ENCODE results near the gene CARS2.
"Not testable (repeated sequence)": the region's sequence is repeated elsewhere in the genome, so short reads cannot be mapped to it uniquely, and the experiment has no call there.

The CARS2 gene

GRCh38 chr13:110705826-110706569, at the start of gene CARS2:
Gene CARS2, minus strand, starts transcription at chr13:110706116. Its CDS starts 23 bp downstream, at chr13:110706093.
- no peaks in the 10 kb centered on the region for H3K27me3 ChIP-seq (replicated peaks; ENCODE audit: control insufficient read depth, insufficient read depth, low read length)
- DNase-seq (ENCODE audit: low read depth): peak; percentile 98

GRCh38 chr13:110748271-110748670, 42.4 kb upstream of the CARS2 start:
- H3K9ac ChIP-seq (ENCODE audit: low read length): no peak overlapping the region
- DNase-seq (ENCODE audit: low read depth): no peak
- peaks cover 22% of the 10 kb centered on the region for H3K9me3 ChIP-seq (ENCODE audit: control insufficient read depth, low read length)
- H3K4me3 ChIP-seq (ENCODE audit: low read length): no peak overlapping the region
- no peaks in the 10 kb centered on the region for H3K27me3 ChIP-seq (replicated peaks; ENCODE audit: control insufficient read depth, insufficient read depth, low read length)
- no peaks in the 10 kb centered on the region for H3K36me3 ChIP-seq (ENCODE audit: control insufficient read depth, insufficient read depth, low read length, severe bottlenecking)
- no peaks in the 10 kb centered on the region for H3K4me1 ChIP-seq (ENCODE audit: control insufficient read depth, insufficient read depth, low read length)

More at GRCh38 chr13:110705826-110706569, at the start of gene CARS2:
- Histone ChIP-seq H3K36me3 (ENCODE audit: control insufficient read depth, insufficient read depth, low read length, severe bottlenecking) (peaks cover 10% of the 10 kb centered on the region), H3K9me3 (ENCODE audit: control insufficient read depth, low read length) (no peaks in the 10 kb centered on the region), H3K4me1 (ENCODE audit: control insufficient read depth, insufficient read depth, low read length) (peaks cover 42% of the 10 kb centered on the region), H3K9ac (ENCODE audit: low read length) (peak within 1 kb of the TSS; percentile 93), H3K4me3 (ENCODE audit: low read length) (peak within 1 kb of the TSS; percentile 91)

GRCh38 chr13:110746438-110746837, 40.5 kb upstream of the CARS2 start:
- Histone ChIP-seq H3K36me3 (ENCODE audit: control insufficient read depth, insufficient read depth, low read length, severe bottlenecking) (no peaks in the 10 kb centered on the region), H3K4me3 (ENCODE audit: low read length) (no peak overlapping the region), H3K4me1 (ENCODE audit: control insufficient read depth, insufficient read depth, low read length) (peaks cover 2% of the 10 kb centered on the region), H3K9ac (ENCODE audit: low read length) (no peak overlapping the region), H3K27me3 (replicated peaks; ENCODE audit: control insufficient read depth, insufficient read depth, low read length) (no peaks in the 10 kb centered on the region), H3K9me3 (ENCODE audit: control insufficient read depth, low read length) (peaks cover 19% of the 10 kb centered on the region)
- peak; percentile 37 for DNase-seq (ENCODE audit: low read depth)

DNA sequence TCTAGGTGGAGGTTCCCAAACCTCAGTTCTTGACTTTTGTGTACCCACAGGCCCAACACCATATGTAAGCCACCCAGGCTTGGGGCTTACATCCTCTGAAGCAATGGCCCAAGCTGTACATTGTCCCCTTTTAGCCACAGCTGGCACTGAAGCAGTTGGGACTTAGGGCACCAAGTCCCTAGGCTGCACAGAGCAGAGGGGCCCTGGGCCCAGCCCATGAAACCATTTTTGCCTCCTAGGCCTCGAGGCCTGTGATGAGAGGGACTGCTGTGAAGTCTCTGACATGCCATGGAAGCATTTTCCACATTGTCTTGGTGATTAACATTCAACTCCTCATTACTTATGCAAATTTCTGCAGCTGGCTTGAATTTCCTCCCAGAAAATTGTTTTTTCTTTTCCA, 37.8 kb upstream of the CARS2 start:
- no peak overlapping the region for H3K9ac ChIP-seq (ENCODE audit: low read length)
- H3K4me1 ChIP-seq (ENCODE audit: control insufficient read depth, insufficient read depth, low read length): peaks cover 7% of the 10 kb centered on the region
- H3K9me3 ChIP-seq (ENCODE audit: control insufficient read depth, low read length): peaks cover 10% of the 10 kb centered on the region
- H3K36me3 ChIP-seq (ENCODE audit: control insufficient read depth, insufficient read depth, low read length, severe bottlenecking): no peaks in the 10 kb centered on the region
- no peak overlapping the region for H3K4me3 ChIP-seq (ENCODE audit: low read length)
- H3K27me3 ChIP-seq (replicated peaks; ENCODE audit: control insufficient read depth, insufficient read depth, low read length): no peaks in the 10 kb centered on the region
- DNase-seq (ENCODE audit: low read depth): no peak

GRCh38 chr13:110737555-110737954, 31.6 kb upstream of the CARS2 start:
- H3K4me1 ChIP-seq (ENCODE audit: control insufficient read depth, insufficient read depth, low read length): peaks cover 7% of the 10 kb centered on the region
- no peaks in the 10 kb centered on the region for H3K36me3 ChIP-seq (ENCODE audit: control insufficient read depth, insufficient read depth, low read length, severe bottlenecking)
- no peak overlapping the region for H3K9ac ChIP-seq (ENCODE audit: low read length)
- no peaks in the 10 kb centered on the region for H3K27me3 ChIP-seq (replicated peaks; ENCODE audit: control insufficient read depth, insufficient read depth, low read length)
- peaks cover 4% of the 10 kb centered on the region for H3K9me3 ChIP-seq (ENCODE audit: control insufficient read depth, low read length)
- H3K4me3 ChIP-seq (ENCODE audit: low read length): no peak overlapping the region
- DNase-seq (ENCODE audit: low read depth): no peak

- peaks cover 4% of the 10 kb centered on the region for H3K9me3 ChIP-seq (ENCODE audit: control insufficient read depth, low read length)
- no peak overlapping the region for H3K9ac ChIP-seq (ENCODE audit: low read length)
- no peaks in the 10 kb centered on the region for H3K27me3 ChIP-seq (replicated peaks; ENCODE audit: control insufficient read depth, insufficient read depth, low read length)
- H3K4me3 ChIP-seq (ENCODE audit: low read length): no peak overlapping the region
- no peaks in the 10 kb centered on the region for H3K4me1 ChIP-seq (ENCODE audit: control insufficient read depth, insufficient read depth, low read length)
- DNase-seq (ENCODE audit: low read depth): no peak
- H3K36me3 ChIP-seq (ENCODE audit: control insufficient read depth, insufficient read depth, low read length, severe bottlenecking): no peaks in the 10 kb centered on the region
Observed at GRCh38 chr13:110734561-110734960, 28.6 kb upstream of the CARS2 start.

DNA sequence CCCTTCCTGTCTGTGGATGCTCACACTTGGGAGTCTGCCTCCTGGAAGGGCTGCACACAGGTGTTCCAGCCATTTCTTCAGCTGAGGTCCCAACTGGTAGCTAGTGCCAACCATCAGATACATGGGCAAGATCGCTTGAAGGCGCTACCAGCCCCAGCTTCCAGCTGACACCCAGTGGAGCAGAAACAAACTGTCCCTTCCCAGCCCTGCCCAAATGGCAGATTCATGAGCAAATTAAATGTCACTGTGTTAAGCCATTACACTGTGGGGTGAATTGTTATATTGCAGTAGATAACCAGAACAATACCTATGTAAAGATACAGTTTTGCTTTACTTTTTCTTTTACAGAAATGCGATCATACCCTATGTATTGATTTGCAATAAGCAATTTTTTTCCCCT, 25.2 kb upstream of the CARS2 start:
- Histone ChIP-seq H3K4me3 (ENCODE audit: low read length) (no peak overlapping the region), H3K36me3 (ENCODE audit: control insufficient read depth, insufficient read depth, low read length, severe bottlenecking) (no peaks in the 10 kb centered on the region), H3K4me1 (ENCODE audit: control insufficient read depth, insufficient read depth, low read length) (no peaks in the 10 kb centered on the region), H3K9me3 (ENCODE audit: control insufficient read depth, low read length) (no peaks in the 10 kb centered on the region), H3K9ac (ENCODE audit: low read length) (no peak overlapping the region), H3K27me3 (replicated peaks; ENCODE audit: control insufficient read depth, insufficient read depth, low read length) (no peaks in the 10 kb centered on the region)
- DNase-seq (ENCODE audit: low read depth): no peak

DNA sequence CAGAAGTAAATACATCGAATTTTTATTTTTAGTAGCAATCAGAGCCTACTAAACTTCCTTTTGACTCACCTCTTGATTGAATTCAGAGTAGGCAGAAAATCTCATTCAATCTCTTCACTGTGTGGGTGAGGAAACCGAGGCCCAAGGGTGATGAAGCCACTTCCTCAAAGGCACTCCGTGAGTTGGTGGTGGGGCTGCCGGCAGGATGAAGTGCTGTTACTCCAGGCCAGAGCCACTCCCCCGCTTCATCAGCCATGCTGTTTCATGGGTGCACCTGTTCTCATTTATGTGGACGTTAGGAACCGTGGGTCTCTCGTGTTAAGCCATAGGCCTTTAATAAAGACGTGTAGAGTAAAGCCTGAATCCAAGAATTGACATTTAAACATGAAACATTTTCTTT, 20.8 kb upstream of the CARS2 start:
- H3K36me3 ChIP-seq (ENCODE audit: control insufficient read depth, insufficient read depth, low read length, severe bottlenecking): no peaks in the 10 kb centered on the region
- no peak overlapping the region for H3K9ac ChIP-seq (ENCODE audit: low read length)
- no peak for DNase-seq (ENCODE audit: low read depth)
- no peak overlapping the region for H3K4me3 ChIP-seq (ENCODE audit: low read length)
- H3K9me3 ChIP-seq (ENCODE audit: control insufficient read depth, low read length): no peaks in the 10 kb centered on the region
- no peaks in the 10 kb centered on the region for H3K4me1 ChIP-seq (ENCODE audit: control insufficient read depth, insufficient read depth, low read length)
- H3K27me3 ChIP-seq (replicated peaks; ENCODE audit: control insufficient read depth, insufficient read depth, low read length): no peaks in the 10 kb centered on the region

- not testable (repeated sequence) for H3K4me3 ChIP-seq (ENCODE audit: low read length); DNase-seq (ENCODE audit: low read depth); H3K9ac ChIP-seq (ENCODE audit: low read length); H3K27me3 ChIP-seq (replicated peaks; ENCODE audit: control insufficient read depth, insufficient read depth, low read length); H3K9me3 ChIP-seq (ENCODE audit: control insufficient read depth, low read length); H3K4me1 ChIP-seq (ENCODE audit: control insufficient read depth, insufficient read depth, low read length); H3K36me3 ChIP-seq (ENCODE audit: control insufficient read depth, insufficient read depth, low read length, severe bottlenecking)
Observed at GRCh38 chr13:110726153-110726552, 20.2 kb upstream of the CARS2 start.

GRCh38 chr13:110723598-110723997, 17.7 kb upstream of the CARS2 start:
- Histone ChIP-seq H3K27me3 (replicated peaks; ENCODE audit: control insufficient read depth, insufficient read depth, low read length) (no peaks in the 10 kb centered on the region), H3K36me3 (ENCODE audit: control insufficient read depth, insufficient read depth, low read length, severe bottlenecking) (peaks cover 12% of the 10 kb centered on the region), H3K4me3 (ENCODE audit: low read length) (no peak overlapping the region), H3K9me3 (ENCODE audit: control insufficient read depth, low read length) (no peaks in the 10 kb centered on the region), H3K9ac (ENCODE audit: low read length) (no peak overlapping the region), H3K4me1 (ENCODE audit: control insufficient read depth, insufficient read depth, low read length) (no peaks in the 10 kb centered on the region)
- no peak for DNase-seq (ENCODE audit: low read depth)

GRCh38 chr13:110722971-110723370, 17.1 kb upstream of the CARS2 start:
- no peak overlapping the region for H3K9ac ChIP-seq (ENCODE audit: low read length)

More at GRCh38 chr13:110722971-110723370, 17.1 kb upstream of the CARS2 start:
- H3K4me3 ChIP-seq (ENCODE audit: low read length): no peak overlapping the region
- H3K27me3 ChIP-seq (replicated peaks; ENCODE audit: control insufficient read depth, insufficient read depth, low read length): no peaks in the 10 kb centered on the region
- H3K9me3 ChIP-seq (ENCODE audit: control insufficient read depth, low read length): no peaks in the 10 kb centered on the region
- H3K4me1 ChIP-seq (ENCODE audit: control insufficient read depth, insufficient read depth, low read length): peaks cover 5% of the 10 kb centered on the region
- H3K36me3 ChIP-seq (ENCODE audit: control insufficient read depth, insufficient read depth, low read length, severe bottlenecking): peaks cover 12% of the 10 kb centered on the region
- DNase-seq (ENCODE audit: low read depth): no peak
